GM11168 (cell line): ENCODE measurements around the gene CCNL2.
"Not testable (repeated sequence)": the region's sequence is repeated elsewhere in the genome, so short reads cannot be mapped to it uniquely, and the experiment has no call there.

Experiments used
- in situ Hi-C: fragments of 300-500 bp; cut with MboI; formaldehyde crosslinking; loops from one replicate; pipeline ENCODE4 v1.12.0; 2022; ENCODE audit warnings: low sequenced_read_pairs; ENCODE audit not compliant: unreplicated experiment

CCNL2 gene

GRCh38 chr1:1377540-1378205, 21.5 kb downstream of the CCNL2 start:
- in situ Hi-C loops: no loop called here

- in situ Hi-C loops: no loop called here
Measured at GRCh38 chr1:1376551-1377226, 22.4 kb downstream of the CCNL2 start.

GRCh38 chr1:1374929-1375662, 24.0 kb downstream of the CCNL2 start, which contains the start of gene AURKAIP1:
AURKAIP1 (minus strand) TSS chr1:1375207; CDS start chr1:1374756, 451 bp downstream.
- in situ Hi-C loops: no loop called here

- in situ Hi-C loops: no loop called here
Measured at GRCh38 chr1:1374589-1374928, 24.6 kb downstream of the CCNL2 start.

- in situ Hi-C loops: no loop called here
Measured at GRCh38 chr1:1373815-1374588, 25.1 kb downstream of the CCNL2 start.

GRCh38 chr1:1373051-1373814, 25.9 kb downstream of the CCNL2 start:
- in situ Hi-C loops: no loop called here

GRCh38 chr1:1371746-1372711, 27.1 kb downstream of the CCNL2 start:
- in situ Hi-C loops: no loop called here

- in situ Hi-C loops: no loop called here
Measured at GRCh38 chr1:1371364-1371745, 27.8 kb downstream of the CCNL2 start.

GRCh38 chr1:1370771-1371300, 28.3 kb downstream of the CCNL2 start:
- in situ Hi-C loops: no loop called here

GRCh38 chr1:1370094-1370493, 29.0 kb downstream of the CCNL2 start:
- in situ Hi-C loops: not testable (repeated sequence)

- in situ Hi-C loops: no loop called here
Measured at GRCh38 chr1:1367315-1367714, 31.8 kb downstream of the CCNL2 start.

GRCh38 chr1:1366699-1367066, 32.5 kb downstream of the CCNL2 start:
- in situ Hi-C loops: no loop called here

- in situ Hi-C loops: no loop called here
Measured at GRCh38 chr1:1365875-1366698, 33.0 kb downstream of the CCNL2 start.

- in situ Hi-C loops: no loop called here
Measured at GRCh38 chr1:1364266-1364665, 34.9 kb downstream of the CCNL2 start.

- in situ Hi-C loops: no loop called here
Measured at GRCh38 chr1:1361982-1362423, 37.1 kb downstream of the CCNL2 start.

GRCh38 chr1:1361233-1361981, 37.7 kb downstream of the CCNL2 start:
- in situ Hi-C loops: no loop called here
